GM12874 (cell line): ENCODE data around the gene FRMD4B.

Experiments used
- TF ChIP-seq, protein P1 (sequence below): IDR thresholded peaks from 2 replicates; pipeline ENCODE4 v1.5.1; 2011; ENCODE audit warnings: low read depth, mild to moderate bottlenecking, control low read depth, low read length, moderate library complexity; ENCODE audit not compliant: insufficient read depth

FRMD4B gene

DNA sequence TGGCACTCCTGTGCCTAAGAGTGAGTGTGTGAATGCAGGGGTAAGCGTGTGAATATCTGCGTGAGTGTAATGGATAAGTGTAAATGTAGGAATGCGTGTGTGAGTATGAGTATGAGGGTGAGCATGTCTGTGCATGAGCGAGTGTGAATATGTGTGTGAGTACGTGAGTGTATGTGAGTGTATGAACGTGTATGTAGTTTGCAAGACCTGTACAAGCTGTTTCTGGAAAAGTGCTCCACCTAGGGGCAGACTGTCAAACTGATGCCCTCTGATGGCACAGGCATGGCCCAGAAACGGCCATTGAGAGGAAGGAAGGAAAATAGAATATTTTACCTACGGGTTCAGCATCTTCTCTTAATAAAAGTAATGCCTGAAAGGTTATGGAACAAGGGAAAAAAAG, 24.4 kb upstream of the FRMD4B start:
- TF ChIP-seq, protein P1, sequence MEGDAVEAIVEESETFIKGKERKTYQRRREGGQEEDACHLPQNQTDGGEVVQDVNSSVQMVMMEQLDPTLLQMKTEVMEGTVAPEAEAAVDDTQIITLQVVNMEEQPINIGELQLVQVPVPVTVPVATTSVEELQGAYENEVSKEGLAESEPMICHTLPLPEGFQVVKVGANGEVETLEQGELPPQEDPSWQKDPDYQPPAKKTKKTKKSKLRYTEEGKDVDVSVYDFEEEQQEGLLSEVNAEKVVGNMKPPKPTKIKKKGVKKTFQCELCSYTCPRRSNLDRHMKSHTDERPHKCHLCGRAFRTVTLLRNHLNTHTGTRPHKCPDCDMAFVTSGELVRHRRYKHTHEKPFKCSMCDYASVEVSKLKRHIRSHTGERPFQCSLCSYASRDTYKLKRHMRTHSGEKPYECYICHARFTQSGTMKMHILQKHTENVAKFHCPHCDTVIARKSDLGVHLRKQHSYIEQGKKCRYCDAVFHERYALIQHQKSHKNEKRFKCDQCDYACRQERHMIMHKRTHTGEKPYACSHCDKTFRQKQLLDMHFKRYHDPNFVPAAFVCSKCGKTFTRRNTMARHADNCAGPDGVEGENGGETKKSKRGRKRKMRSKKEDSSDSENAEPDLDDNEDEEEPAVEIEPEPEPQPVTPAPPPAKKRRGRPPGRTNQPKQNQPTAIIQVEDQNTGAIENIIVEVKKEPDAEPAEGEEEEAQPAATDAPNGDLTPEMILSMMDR, result peak; percentile 81

DNA sequence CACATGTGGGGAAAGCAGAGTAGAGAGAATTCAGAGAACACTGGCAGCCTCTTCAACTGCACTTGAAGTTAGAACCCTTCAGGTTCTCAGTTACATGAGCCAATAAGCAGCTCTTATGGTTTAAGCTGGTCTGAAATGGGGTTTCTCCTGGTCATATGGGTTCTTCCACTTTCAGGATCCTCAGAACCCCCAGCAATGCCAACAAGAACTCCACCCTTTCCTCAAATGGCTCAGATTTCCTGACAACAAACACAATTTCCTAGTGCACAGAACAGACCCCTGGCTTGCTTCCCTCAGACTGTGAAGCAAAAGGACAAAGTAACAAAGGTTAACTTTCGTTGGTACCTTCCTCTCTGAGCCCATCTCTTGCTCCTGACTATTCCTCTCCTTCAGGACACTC, 23.9 kb upstream of the FRMD4B start:
- TF ChIP-seq, protein P1, result no peak

DNA sequence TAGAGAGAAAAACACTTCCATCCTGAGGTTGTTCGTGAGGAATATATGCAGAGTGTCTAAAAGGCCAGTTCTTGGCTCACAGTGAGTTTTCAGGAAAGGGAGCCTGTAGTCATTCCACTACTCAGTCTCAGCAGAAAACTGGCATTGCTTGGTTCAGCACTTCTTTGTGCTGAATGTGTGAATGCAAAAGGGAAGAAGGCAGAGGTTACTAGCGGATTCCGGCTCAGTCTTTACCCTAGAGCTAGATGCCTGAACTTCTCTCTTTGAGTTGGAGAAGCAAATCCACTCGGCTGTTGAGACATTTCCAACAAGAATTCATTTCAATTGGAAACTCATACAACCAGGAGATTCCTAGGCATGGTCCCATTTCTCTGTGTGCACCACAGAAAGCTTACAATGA, 23.1 kb upstream of the FRMD4B start:
- TF ChIP-seq, protein P1, result no peak

DNA sequence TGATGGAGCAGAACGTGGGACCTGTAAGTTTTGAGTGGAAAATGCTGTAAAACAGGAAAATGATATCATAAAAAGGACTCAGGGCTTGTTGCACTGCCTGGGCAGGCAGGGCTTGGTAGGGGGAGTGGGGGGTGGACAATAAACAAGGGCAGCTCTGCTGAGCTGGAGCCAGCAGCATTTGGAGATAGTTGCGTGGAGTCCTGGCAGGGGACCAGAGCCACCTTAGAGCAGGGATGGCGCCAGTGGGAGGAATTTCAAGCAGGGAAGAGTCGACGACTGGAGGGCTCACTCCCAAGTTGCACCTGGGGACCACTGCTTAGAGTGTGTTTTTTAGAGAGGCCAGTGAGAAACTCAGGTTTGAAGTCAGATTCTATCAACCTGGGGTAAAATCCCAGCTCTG, 22.7 kb upstream of the FRMD4B start:
- TF ChIP-seq, protein P1, result no peak

DNA sequence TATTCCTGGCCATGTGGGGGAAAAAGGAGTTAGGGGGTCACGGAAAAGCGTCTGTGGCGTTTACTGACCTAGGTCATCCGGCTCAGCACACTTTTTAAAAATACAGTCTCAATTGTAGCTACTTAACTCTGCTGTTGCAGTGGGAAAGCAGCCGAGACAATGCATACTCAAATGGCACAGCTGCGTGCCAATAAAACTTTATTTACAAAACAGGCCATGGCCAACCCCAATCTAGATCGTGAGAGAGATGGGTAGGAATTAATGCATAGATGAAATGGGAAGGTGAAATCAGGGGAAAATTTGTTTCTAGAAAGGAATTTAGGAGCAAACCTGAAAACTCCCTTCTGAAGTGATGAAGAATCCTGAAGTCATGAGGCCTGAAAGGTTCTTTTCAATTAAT, 22.0 kb upstream of the FRMD4B start:
- TF ChIP-seq, protein P1, result no peak

DNA sequence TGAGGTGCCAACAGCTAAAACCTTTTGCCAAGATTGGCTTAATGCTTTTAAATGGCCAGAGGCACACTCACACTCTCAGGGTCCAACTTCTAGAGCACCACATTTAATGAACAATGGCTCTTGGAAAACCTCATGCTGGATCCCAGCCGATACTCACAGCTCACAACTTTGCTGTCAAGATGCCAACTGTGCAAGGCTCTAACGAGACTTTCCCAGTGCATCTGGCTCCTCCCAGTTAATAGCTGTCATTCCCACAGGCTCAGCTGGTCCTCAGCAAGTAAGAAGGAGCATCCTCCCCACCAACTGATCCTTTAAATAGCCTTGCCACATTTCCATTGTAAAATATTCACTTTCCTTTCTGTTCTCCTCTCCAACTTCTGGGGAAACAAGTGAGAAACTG, 20.3 kb upstream of the FRMD4B start:
- TF ChIP-seq, protein P1, result no peak

DNA sequence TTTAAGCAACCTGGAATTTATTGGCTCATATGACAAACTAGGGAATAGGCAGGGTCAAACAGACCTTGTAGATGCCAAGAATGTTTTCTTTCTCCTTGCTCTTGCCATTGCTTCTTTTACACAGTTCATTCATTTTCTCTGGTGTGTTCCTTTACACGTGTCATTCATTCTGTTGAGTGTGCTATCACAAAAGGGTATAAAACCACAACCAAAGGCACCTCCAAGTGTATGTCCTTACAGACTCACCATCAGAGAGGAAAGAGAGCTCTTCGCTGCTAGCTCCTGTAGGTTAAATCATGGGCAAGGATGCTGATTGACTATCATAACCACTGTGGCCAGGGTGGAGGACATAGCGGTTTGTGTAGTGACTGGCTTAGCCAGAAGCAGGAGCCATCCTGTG, 19.2 kb upstream of the FRMD4B start:
- TF ChIP-seq, protein P1, result no peak

DNA sequence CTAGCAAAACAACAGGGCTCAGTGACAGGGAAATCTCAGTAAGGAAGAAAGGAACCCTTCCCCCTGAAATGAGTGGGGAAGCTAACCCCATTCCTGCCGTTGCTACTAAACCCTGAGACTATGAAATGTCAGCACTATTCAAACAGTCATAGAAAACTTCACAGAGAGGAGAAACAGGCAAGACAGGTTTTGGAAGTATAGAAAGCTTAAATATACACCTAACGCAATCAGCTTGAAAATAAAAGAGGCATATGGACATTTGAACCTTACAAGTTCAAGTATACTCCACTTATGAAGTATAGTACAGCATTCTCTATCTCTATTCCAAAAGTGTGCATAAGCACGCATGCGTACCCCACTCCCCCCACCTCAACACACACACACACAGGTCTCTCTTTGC, 17.6 kb upstream of the FRMD4B start:
- TF ChIP-seq, protein P1, result no peak
